HT-29 (cell line): ENCODE results near the gene SLC25A36. TPM values are rescaled to one million over a fixed set of nuclear protein-coding genes. Genes with fewer than 3 reads are reported as not detected.

Source experiments
- DNase-seq: peaks from one replicate; pipeline ENCODE4 v3.0.0-alpha.2; 2015; ENCODE audit warnings: low spot score
- total RNA-seq: library from RNA; depleted of rRNA; stranded (reverse); fragments of >200 nt; shearing (Covaris generic); gene quantifications from 2 replicates; pipeline ENCODE4 v1.2.3, GENCODE V29; 2014; rRNA removed

SLC25A36 gene
- total RNA-seq: 55.9 and 56.9 TPM in 2 replicates

DNA sequence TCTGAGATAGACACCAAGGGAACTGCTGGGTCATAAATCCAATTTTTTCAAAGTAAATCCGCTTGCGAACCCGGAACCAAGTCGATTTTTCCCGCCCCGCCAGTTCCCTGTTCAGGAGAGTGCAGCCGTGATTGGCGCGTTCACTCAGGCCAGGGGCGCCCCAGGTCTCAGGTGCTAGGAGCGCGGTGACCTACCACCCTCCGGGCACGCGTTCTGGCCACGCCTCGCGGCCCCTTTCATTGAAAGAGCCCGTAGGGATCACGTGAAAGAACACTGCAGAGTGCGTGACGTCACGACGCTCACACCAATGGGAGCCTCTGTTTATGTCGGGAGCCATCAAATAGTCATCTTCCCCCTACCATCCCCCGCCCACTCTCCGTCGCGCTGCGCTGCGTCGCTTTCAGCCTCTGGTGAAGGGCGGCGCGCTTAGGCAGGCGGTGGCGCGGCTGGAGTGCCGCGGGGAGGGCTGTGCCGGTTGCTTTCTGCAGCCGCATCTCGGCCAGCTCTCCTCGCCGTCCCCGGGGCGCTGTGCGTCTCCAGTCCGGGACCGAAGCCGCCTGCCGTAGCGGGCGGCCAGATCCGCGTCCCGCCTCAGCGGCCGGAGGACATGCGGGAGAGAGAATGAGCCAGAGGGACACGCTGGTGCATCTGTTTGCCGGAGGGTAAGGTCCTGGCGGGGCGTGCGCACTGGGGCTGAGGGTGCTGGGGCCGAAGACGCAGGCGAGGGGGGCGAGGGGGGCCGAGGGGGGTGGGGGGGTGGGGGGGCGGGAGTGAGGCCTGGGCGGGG, at the start of gene SLC25A36:
SLC25A36 (plus strand) TSS at position 403 of the 787 bp plus-strand sequence; CDS start at position 622, 219 bp downstream.
- DNase-seq: peak; percentile 99

DNA sequence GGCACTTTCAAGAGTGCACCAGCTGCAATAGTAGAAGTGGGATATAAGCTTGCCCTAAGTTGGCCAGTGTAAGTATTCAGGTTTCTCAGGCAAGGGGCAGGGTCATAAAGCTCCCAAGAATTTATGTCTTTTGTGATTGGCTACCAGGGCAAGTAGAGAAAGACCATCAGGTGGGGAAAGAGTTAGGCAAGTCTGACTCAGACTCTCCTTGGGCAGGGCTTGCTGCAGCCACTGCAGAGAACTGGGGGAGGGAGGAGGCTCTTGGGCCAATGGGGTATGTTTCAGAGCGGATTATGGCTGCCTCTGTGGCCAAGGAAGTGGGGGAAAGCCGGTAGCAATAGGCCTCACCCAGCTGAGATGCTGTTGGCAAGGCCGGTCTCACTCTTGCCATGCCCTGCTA, 44.6 kb upstream of the SLC25A36 start:
- no peak for DNase-seq

DNA sequence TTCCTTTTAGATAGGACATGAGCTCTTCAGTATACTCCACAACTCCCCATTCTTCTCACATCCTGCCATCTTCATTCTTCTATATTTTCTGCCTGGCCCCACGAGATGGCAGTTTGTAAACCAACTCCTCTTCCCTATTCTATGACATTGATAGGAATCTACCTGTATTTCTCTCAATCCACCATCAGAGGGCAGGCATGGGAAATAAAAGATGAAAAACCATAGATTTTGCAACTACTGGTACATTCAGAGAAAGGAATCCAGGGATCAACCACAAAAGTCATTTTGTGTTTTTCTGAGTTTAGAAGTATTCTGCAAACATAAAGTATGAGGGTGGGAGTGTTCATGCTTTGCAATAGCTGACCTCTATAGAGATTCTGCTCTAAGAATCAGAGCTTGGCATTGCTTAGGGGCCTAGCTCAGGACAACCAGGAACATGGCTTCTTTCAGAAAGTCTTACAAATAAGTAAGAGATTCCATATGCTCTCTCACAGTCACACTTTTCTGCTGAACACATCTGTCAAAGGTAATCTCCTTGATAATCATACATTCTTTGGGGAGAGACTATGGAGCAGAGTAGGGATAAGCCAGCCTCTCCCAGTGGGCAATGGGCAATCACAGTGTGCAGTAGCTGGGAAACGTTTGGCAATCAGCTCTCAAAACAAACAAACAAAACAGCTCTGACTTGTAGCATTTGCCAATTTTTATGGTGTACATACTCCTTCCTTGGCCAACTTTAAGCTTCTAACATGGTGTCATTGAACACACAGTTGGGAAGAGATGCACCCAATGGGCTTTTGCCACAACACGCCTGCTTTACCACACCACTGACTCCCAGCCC, 43.1 kb upstream of the SLC25A36 start:
- peak; percentile 77 for DNase-seq

DNA sequence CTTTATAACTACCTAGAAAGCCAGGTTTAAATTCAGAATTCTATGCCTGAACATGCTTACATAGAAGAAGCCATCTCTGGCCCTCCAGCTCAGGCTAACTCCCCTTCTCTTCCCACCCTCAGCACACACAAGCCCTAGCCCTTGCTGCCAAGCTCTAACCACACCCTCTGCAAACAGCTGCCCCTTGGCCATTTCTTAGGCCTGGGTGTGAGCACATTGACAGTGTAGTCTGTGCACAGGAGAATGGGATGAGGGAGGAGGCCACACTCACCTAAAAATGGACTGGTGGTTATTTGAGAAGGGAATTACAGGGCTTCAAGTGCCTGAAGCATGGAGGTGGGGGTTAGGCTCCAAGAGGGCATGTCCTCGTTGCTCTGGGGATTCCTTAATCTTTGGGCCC, 42.3 kb upstream of the SLC25A36 start:
- no peak for DNase-seq

GRCh38 chr3:140902791-140903190, 38.8 kb upstream of the SLC25A36 start:
- no peak for DNase-seq

GRCh38 chr3:140903196-140903595, 38.4 kb upstream of the SLC25A36 start:
- DNase-seq: no peak

DNA sequence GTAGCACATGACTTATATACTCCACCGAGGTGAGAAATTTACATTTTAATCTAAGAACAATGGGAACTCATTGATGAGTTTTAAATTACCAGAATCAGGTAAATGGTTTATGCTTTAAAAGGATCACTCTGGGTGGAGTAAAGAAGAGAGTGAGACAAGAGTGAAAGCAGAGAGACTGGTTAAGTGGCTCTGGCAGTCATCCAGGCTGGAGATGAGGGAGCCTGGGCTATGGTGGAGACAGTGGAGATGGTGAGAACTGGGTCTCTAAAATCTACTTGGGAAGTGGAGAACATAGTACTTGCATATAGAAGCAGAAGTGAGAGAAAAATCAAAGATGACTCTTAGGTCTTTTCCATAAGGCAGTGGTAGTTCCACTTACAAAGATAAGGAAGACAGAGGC, 37.1 kb upstream of the SLC25A36 start:
- no peak for DNase-seq

DNA sequence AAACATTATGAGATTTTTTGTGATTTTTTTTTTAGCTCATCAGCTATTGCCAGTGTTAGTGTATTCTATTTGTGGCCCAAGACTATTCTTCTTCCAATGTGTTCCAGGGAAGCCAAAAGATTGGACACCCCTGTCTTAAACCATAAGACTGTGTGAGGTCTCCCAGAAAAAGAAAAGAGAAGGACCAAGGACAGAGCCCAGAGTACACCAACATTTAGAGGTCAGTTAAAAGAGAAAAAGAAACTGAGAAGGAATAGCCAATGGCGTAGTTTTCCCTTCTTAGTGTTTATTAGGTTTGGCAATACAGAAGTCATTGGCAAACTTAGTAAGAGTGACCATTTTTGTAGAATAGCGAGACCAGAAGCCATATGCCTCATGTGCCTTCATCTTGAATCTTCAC, 36.1 kb upstream of the SLC25A36 start:
- DNase-seq: no peak

DNA sequence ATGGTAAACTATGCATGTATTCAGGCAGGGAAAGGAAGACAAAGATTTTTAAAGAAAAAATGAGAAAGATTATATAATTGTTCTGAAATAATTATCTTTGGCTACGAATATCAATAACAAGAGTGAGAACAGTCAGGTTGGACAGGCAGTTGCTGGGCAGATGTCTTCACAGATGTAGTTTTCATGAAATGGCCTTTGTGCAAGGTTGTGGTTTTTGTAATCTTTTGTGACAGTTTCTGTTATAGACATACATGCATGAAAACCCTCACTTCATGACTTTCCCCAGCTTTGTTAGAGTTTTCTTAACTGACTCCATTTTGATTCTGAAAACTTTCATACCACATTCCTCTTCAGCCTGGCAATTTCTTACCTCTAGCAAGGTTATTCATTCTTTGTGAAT, 34.9 kb upstream of the SLC25A36 start:
- DNase-seq: no peak

DNA sequence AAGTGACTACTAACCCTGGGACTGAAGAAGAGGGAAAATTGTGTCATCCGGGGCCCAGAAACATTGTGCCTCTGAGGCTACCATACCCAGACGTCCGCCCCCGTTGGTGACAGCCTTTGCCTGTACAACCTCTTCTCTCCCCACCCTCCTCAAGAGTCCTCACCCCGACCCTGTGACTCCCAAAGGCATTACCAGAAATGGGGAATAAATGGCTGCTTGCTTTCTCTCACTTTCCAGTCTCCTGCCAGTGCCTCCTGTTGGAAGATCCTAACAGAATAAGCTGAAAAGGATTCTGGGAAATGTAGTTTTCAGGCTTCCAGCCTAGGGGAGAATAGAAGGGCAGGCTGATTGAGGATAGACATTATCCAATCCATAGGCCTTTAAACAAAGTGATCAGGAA, 30.8 kb upstream of the SLC25A36 start:
- peak; percentile 35 for DNase-seq

DNA sequence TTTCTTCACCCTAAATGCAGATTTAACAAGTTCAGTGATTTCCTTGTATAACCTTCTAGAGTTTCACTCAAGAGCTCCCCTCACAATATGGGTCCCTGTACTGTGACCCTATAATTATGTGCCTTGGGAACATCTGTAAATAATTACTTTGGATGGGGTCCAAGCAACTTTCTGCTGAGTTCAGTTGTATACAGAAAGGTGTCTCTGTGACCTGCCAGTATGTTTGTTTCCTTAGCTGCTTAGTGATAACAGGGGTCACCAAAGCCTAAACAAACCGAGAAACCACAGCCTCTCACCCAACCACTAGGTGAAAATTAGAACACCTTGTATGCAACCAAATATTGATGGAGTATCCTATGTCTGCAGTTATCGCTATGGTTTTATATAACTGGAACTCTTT, 29.8 kb upstream of the SLC25A36 start:
- peak; percentile 25 for DNase-seq

DNA sequence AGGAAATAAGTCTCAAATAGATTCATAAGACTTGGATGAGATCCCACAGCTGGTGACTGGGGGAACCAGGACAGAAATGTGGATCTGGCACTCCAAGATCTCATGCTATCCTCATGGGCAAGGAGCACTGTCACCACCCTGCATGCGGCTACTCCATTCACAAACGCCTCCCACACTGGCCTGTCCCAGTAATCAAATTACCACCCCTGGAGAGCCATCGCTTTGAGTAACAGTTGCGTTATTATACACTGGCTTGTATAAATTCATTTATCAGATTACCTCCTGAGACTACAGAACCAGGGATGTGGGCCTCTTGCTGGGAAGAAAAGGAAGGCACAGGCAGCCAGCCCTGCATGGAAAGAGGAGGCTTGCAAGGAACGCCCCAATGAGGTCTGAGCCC, 27.9 kb upstream of the SLC25A36 start:
- DNase-seq: no peak

DNA sequence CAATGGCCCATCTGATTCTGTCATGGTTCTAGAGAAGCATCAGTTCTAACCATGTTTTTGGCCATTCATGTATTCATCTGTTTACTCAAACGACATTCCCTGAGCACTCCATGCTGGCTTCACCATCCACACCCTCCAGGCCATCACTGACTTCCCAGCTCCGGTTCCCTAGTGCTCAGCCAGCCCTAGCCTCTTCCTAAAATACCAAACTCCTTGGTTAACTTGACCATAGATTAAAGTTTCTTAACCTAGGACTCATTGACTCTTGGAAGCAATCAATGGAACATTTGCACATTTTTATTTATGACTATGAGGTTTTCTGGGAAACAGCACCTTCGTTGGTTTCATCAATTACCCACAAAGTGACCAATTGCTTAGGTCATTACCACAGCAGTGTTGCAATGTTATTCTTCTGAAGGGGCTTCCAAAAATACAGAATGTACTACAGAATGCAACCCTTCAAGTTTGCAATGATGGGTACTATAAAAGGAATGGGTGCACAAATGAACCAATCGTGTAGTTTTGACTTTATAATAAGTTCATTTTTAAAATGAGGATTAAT, 27.2 kb upstream of the SLC25A36 start:
- no peak for DNase-seq

- no peak for DNase-seq
Observed at GRCh38 chr3:140916603-140917002, 25.0 kb upstream of the SLC25A36 start.

DNA sequence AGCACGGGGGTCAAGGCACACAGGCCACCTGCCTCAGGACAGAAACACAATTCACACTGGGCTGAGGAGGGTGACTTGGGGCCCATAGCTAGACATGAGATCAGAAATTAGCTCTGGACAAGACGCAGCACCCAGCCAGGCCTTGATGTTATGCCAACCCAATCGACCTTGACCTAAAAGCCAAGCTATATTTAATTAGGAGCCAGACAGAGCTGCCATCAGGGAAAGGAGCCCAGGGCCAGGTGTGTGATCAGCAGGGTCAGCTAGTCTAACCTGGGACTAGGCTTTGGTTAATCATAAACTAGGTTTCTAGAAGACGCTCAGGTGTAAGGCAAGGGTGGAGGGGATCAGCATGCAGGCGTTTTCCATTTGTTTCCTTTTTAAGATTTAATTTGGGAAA, 23.9 kb upstream of the SLC25A36 start:
- no peak for DNase-seq

GRCh38 chr3:140920029-140920428, 21.6 kb upstream of the SLC25A36 start:
- no peak for DNase-seq

DNA sequence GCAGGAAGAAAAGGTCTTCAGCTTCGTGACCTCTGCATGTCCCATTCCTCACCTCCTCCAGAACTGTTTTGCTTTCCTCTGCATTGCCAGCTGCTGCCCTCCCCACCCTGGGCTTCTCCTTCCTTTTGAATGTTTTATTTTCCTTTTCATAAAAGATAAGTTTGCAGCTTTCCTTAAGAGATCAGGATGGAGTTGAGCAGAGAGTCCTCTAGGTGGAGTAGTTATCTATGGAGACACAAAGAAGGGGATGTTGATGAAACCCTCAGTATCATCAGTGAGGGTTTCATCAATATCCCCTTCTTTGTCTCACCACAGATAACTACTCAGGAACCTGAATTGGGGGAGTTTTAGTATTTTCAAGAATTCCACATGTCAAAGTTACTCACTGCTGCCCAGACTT, 19.0 kb upstream of the SLC25A36 start:
- DNase-seq: no peak

GRCh38 chr3:140924097-140924873, 17.4 kb upstream of the SLC25A36 start:
- DNase-seq: no peak

DNA sequence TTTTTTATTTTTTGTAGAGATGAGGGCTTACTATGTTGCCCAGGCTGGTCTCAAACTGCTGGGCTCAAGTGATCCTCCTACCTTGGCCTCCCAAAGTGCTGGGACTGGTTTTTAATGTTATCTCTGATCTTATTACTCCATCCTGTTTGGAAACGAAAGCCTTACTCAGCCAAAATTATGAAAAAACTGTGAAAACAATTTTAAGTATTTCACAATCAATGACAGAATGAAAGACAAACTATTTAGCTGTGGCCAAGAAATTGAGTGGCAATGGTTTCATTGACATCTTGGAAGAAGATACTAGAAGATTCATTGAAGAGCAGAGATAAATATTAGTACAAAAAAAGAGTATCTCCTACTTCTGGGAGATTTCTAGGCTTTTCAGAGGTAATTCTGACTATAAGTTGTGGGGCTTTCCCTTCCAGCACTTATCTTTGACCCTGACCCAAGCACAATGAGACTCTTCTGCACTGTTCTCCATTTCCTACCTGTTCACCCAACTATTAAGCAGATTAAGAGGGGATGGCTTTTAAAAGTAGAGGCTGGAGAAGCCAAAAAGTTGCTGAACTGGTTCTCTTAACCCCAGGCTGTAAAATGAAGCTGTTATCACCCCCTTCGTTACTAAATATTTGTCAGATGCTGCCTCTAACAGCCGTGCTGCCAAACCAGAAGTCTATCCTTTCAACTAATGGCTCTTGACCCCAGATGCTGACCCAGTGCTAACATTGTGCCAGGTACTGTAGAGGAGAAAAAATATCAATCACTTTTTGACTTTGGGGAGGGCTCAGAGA, 14.2 kb upstream of the SLC25A36 start:
- DNase-seq: no peak

DNA sequence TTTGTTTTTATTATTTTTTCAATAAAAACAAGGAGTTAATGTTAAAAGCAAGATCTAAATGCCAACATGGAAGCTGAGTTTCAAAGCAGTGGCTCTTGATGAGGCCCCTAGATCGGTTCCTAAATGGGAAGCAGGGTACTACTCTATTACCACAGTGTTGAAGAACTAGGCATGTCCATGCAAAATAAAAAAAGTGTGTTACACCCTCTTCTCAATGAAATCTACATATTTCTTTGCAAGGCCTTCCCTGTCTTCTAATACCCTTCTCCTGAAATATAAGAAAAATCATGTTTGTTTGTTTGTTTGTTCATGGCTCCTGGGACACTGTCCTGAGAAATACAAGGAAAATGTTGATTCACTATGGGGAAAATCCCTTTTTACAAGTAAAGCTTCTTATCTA, 12.2 kb upstream of the SLC25A36 start:
- DNase-seq: no peak

DNA sequence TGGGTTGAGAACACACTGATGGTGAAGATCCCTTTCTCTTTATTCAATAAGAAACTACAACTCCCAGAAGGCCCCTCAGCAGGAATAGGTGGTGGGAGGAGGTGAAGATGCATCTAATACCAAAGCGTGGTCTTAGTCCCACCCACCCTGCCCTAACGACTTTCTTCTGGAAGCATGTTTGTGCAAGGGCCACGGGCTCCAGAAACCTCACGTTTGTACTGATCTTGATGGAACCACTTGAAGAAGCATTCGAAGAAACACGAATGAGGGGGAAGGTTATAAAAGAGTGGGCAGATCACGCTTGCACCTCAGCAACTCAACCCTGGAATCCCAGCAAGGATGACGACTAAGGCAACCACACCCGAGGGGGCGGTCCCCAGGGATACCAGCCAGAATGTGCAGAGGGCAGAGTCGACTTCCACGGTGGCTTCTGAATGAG, 10.6 kb upstream of the SLC25A36 start:
- no peak for DNase-seq
